ENCODE measurements around the gene LNPEP. TPM values are rescaled to one million over a fixed set of nuclear protein-coding genes. Genes with fewer than 3 reads are reported as not detected.

The LNPEP gene
- total and polyA plus RNA-seq, 10 of the 15 experiments (the other 5 are each of a cell fraction or from before 2014, with no cell fraction given) = 5.6 to 54.9 (median 25.0) TPM

DNA sequence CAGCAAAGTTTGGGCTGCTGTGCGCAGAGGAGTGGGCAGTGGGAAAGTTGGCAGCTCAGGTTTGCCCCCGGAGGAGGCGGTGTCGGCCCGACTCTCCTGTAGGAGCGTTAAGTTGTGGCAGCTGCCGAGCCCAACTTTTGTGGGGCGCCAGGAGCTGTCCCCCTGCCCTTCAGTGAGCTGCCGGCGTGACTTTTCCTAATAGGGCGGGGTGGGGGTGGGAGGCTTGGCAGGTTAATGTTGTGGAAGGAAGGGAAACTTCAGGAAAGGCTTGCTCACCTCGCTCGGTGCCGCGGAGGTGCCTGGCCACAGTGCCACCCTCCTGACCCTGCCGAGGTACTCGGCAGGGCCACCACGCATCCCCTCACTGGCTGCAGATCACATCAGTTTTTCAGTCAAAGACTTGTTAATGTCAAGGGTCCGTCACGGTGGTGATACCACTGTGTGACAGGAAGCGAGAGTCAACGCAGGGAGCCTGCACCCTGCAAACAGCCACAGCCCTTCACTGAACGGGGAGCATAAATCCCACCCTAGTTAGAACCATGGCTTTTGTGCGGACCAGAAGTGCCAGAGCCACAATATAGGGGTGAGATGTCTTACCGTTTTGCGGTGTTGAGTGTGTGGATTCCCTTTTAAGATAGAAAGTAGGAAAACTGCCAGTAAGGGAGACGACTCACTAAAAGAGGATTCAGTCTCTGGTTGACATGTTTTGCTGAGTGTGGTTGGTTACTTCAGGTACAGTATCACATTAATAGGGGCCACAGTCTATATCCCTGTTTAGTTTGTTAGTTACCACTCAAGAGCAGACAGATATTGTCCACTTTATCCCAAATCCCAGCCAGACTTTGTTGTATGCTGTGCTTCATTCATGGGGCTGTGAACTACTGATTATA lies 796 bp downstream of the LNPEP start:
- CTCF ChIA-PET = interaction anchor here (0.7 to 3.0 kb wide), 13 partner anchors 21 to 206 kb away, joined by 3 to 22 read pairs (median 4); partner anchors contain the start of gene LIX1
- peak overlapping the region; percentile 41; the same call in 1 of the 2 replicates for H2AFZ ChIP-seq (ENCODE audit: control insufficient read depth, low read depth, low read length)
- peaks cover 97% of the 10 kb centered on the region for H3K79me2 ChIP-seq (ENCODE audit: control insufficient read depth, insufficient read depth, low read length)
- peak overlapping the region; percentile 97 for H3K27ac ChIP-seq (ENCODE audit: control insufficient read depth, insufficient read depth)
- peak; percentile 30 for ATAC-seq
- BruUV-seq (replicated peaks) = TSS peak; percentile 15
- H3K36me3 ChIP-seq (ENCODE audit: control insufficient read depth in 2 of 2, insufficient read depth in 2 of 2, low read length in 1 of 2) = peaks cover 0 to under 1% of the 10 kb centered on the region in 2 experiments; a peak in 1 of 4 replicates
- no peaks in the 10 kb centered on the region for H3K9me3 ChIP-seq (replicated peaks; ENCODE audit: control insufficient read depth, insufficient read depth, low read length)
- H4K20me1 ChIP-seq (ENCODE audit: control insufficient read depth, insufficient read depth) = no peaks in the 10 kb centered on the region; the same call in 1 of the 2 replicates
- peak overlapping the region; percentile 90 for H3K4me2 ChIP-seq (ENCODE audit: control insufficient read depth, insufficient read depth)
- peak overlapping the region; percentile 94 for H3K4me3 ChIP-seq
- peak overlapping the region; percentile 93 for H3K9ac ChIP-seq (ENCODE audit: control insufficient read depth, insufficient read depth, low read length)
- RAD21 ChIA-PET (ENCODE audit: unreplicated experiment) = interaction anchor here (0.6 to 3.2 kb wide), 24 partner anchors 14 to 225 kb away, joined by 3 to 31 read pairs (median 4); partner anchors contain the start of gene ERAP2
- H3K4me1 ChIP-seq (ENCODE audit: control insufficient read depth, insufficient read depth, low read length) = peaks cover 5% of the 10 kb centered on the region; the same call in 1 of the 2 replicates
- H3K27me3 ChIP-seq (replicated peaks in 1 of 2; ENCODE audit: control insufficient read depth in 2 of 2, insufficient read depth in 2 of 2, low read length in 1 of 2) = no peaks in the 10 kb centered on the region
- SMC1A ChIA-PET (ENCODE audit: uncharacterized antibody, unreplicated experiment) = interaction anchor here (0.8 to 4.3 kb wide), 16 partner anchors 10 to 131 kb away, joined by 3 to 65 read pairs (median 4); partner anchors contain the start of gene ERAP2
- POLR2A ChIA-PET = interaction anchor here (0.6 to 7.5 kb wide), 11 partner anchors 10 to 1951 kb away, joined by 3 to 65 read pairs (median 6); partner anchors contain the start of genes ERAP1 and ERAP2
- in situ Hi-C loops (cut with MboI) = no loop called here
- WGBS (ENCODE audit: insufficient coverage, insufficient replicate concordance, low lambda C conversion rate, missing lambda C conversion rate) = under 1% methylated on average over 27 of the region's 27 CpGs
- DNase-seq (ENCODE audit: low read depth, low spot score) = no peak
- FAIRE-seq = peak; percentile 31
- intact Hi-C loops (cut with micrococcal nuclease; ENCODE audit: unreplicated experiment) = loop anchor here (5.0 kb wide), 2 partner anchors 226 to 1991 kb away; partner anchors contain the start of gene CHD1
- no peak for TF ChIP-seq RB1 (IDR thresholded peaks at IDR 0.05; ENCODE audit: borderline replicate concordance)
- peak; percentile 20; the same call in 1 of the 3 replicates for TF ChIP-seq POU2F2 (IDR thresholded peaks at IDR 0.05; ENCODE audit: borderline replicate concordance, low read depth, low read length)
- TF ChIP-seq WRNIP1 (IDR thresholded peaks at IDR 0.05; ENCODE audit: borderline replicate concordance, low read depth, low read length) = no peak
- TF ChIP-seq EGR1 (IDR thresholded peaks at IDR 0.05; ENCODE audit: borderline replicate concordance in 1 of 2, low read depth in 2 of 2, low read length in 2 of 2) = no peak
- no peak for TF ChIP-seq SUZ12 (IDR thresholded peaks at IDR 0.05; ENCODE audit: unreplicated experiment)
- peak; percentile 54 for TF ChIP-seq POLR2A (IDR thresholded peaks at IDR 0.05; ENCODE audit: low read depth, low read length)
- peak in 1 of 2 experiments; percentile 42; a peak in 1 of 4 replicates for TF ChIP-seq BHLHE40 (IDR thresholded peaks at IDR 0.05; ENCODE audit: borderline replicate concordance in 1 of 2, low read depth in 2 of 2, low read length in 1 of 2)
- TF ChIP-seq ZNF24 (IDR thresholded peaks at IDR 0.05) = no peak
- TF ChIP-seq RUNX3 (IDR thresholded peaks at IDR 0.05; ENCODE audit: low read length) = no peak
- TF ChIP-seq NR2F1 (conservative IDR thresholded peaks at IDR 0.05) = peak; percentile 54; the same call in 1 of the 2 replicates
- TF ChIP-seq, protein P1, sequence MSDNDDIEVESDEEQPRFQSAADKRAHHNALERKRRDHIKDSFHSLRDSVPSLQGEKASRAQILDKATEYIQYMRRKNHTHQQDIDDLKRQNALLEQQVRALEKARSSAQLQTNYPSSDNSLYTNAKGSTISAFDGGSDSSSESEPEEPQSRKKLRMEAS (IDR thresholded peaks at IDR 0.05; ENCODE audit: low read depth, low read length) = peak; percentile 46; the same call in 1 of the 2 replicates
- TF ChIP-seq CREB1 (IDR thresholded peaks at IDR 0.05; ENCODE audit: low read depth) = no peak
- peak; percentile 20; the same call in 1 of the 2 replicates for TF ChIP-seq LARP7 (IDR thresholded peaks at IDR 0.05)
- TF ChIP-seq PAX5 (IDR thresholded peaks at IDR 0.05; ENCODE audit: borderline replicate concordance, low read depth, low read length) = peak; percentile 82; the same call in 1 of the 2 replicates
- 0 out of 2 replicates have a peak, but pooled peaks have one; percentile 11 for TF ChIP-seq SMARCA5 (IDR thresholded peaks at IDR 0.05)
- peak; percentile 24; the same call in 1 of the 2 replicates for TF ChIP-seq SPI1 (IDR thresholded peaks at IDR 0.05; ENCODE audit: borderline replicate concordance, insufficient read depth, low read depth, low read length)
- TF ChIP-seq SIN3A (IDR thresholded peaks at IDR 0.05; ENCODE audit: low read depth, low read length) = peak; percentile 67; the same call in 1 of the 2 replicates
- TF ChIP-seq, protein P2, sequence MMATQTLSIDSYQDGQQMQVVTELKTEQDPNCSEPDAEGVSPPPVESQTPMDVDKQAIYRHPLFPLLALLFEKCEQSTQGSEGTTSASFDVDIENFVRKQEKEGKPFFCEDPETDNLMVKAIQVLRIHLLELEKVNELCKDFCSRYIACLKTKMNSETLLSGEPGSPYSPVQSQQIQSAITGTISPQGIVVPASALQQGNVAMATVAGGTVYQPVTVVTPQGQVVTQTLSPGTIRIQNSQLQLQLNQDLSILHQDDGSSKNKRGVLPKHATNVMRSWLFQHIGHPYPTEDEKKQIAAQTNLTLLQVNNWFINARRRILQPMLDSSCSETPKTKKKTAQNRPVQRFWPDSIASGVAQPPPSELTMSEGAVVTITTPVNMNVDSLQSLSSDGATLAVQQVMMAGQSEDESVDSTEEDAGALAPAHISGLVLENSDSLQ (IDR thresholded peaks at IDR 0.05) = peak; percentile 70
- no peak for TF ChIP-seq RAD21 (IDR thresholded peaks at IDR 0.05; ENCODE audit: insufficient read depth, low read depth, low read length)
- TF ChIP-seq MXI1 (IDR thresholded peaks at IDR 0.05; ENCODE audit: low read depth, low read length) = peak; percentile 70; the same call in 1 of the 2 replicates

All from GM12878 (cell line).